ENCODE measurements around the gene SRSF12.

DNA sequence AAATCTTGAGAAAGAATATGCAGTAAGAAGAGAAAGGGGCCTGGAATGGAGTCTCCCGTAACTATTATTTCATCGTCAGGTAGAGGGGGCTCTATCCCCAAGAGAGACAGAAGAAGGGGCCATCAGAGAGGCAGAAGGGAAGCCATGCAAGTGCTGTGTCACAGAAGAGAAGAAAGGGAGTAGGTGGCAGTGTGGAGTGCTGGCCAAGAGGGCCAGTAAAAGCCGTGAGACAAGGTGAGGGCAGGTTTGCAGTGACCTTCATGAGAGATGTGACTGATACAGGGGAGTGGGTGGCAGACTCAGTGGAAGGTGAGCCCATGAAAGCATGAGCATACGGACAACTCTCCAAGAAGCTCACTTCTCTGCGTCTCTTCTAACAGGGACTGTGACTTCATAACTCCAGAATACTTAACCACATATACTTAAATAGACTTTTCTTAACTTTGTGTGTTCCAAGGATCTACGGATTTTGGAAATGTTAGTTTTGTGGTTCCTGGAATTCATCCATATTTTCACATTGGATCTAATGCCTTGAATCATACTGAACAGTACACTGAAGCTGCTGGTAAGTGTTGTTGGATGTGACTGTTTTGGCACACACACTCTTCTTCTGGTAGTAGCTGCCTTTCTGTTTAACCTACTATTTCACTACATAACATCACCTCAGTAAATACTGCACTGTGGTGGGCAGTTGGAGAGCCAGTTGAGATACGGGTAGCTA is 43.6 kb upstream of the SRSF12 start:
- TF ChIP-seq ZC3H10 (CRISPR knock-in tag; IDR thresholded peaks at IDR 0.05) (no peak), SNAI2 (CRISPR knock-in tag; IDR thresholded peaks at IDR 0.05) (no peak), TOX (CRISPR knock-in tag; IDR thresholded peaks at IDR 0.05; ENCODE audit: borderline replicate concordance) (no peak), ZNF8 (CRISPR knock-in tag; IDR thresholded peaks at IDR 0.05) (no peak), ARNTL (CRISPR knock-in tag; IDR thresholded peaks at IDR 0.05; ENCODE audit: borderline replicate concordance, low read depth) (no peak)
- TF ChIP-seq, protein P1, sequence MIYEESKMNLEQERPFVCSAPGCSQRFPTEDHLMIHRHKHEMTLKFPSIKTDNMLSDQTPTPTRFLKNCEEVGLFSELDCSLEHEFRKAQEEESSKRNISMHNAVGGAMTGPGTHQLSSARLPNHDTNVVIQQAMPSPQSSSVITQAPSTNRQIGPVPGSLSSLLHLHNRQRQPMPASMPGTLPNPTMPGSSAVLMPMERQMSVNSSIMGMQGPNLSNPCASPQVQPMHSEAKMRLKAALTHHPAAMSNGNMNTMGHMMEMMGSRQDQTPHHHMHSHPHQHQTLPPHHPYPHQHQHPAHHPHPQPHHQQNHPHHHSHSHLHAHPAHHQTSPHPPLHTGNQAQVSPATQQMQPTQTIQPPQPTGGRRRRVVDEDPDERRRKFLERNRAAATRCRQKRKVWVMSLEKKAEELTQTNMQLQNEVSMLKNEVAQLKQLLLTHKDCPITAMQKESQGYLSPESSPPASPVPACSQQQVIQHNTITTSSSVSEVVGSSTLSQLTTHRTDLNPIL (CRISPR knock-in tag; IDR thresholded peaks at IDR 0.05; ENCODE audit: low read depth) = no peak
- TF ChIP-seq, protein P2, sequence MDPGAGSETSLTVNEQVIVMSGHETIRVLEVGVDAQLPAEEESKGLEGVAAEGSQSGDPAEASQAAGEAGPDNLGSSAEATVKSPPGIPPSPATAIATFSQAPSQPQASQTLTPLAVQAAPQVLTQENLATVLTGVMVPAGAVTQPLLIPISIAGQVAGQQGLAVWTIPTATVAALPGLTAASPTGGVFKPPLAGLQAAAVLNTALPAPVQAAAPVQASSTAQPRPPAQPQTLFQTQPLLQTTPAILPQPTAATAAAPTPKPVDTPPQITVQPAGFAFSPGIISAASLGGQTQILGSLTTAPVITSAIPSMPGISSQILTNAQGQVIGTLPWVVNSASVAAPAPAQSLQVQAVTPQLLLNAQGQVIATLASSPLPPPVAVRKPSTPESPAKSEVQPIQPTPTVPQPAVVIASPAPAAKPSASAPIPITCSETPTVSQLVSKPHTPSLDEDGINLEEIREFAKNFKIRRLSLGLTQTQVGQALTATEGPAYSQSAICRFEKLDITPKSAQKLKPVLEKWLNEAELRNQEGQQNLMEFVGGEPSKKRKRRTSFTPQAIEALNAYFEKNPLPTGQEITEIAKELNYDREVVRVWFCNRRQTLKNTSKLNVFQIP (CRISPR knock-in tag; IDR thresholded peaks at IDR 0.05; ENCODE audit: borderline replicate concordance, low read depth) = no peak
- TF ChIP-seq, protein P3, sequence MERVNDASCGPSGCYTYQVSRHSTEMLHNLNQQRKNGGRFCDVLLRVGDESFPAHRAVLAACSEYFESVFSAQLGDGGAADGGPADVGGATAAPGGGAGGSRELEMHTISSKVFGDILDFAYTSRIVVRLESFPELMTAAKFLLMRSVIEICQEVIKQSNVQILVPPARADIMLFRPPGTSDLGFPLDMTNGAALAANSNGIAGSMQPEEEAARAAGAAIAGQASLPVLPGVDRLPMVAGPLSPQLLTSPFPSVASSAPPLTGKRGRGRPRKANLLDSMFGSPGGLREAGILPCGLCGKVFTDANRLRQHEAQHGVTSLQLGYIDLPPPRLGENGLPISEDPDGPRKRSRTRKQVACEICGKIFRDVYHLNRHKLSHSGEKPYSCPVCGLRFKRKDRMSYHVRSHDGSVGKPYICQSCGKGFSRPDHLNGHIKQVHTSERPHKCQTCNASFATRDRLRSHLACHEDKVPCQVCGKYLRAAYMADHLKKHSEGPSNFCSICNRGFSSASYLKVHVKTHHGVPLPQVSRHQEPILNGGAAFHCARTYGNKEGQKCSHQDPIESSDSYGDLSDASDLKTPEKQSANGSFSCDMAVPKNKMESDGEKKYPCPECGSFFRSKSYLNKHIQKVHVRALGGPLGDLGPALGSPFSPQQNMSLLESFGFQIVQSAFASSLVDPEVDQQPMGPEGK (CRISPR knock-in tag; IDR thresholded peaks at IDR 0.05; ENCODE audit: borderline replicate concordance) = no peak

Data from SK-N-SH treated with all-trans-retinoic acid at 6 μM for 48 hours (cell line).